Measurements from ENCODE around the gene GABRB1.
"Not testable (repeated sequence)": the region's sequence is repeated elsewhere in the genome, so short reads cannot be mapped to it uniquely, and the experiment has no call there.

DNA sequence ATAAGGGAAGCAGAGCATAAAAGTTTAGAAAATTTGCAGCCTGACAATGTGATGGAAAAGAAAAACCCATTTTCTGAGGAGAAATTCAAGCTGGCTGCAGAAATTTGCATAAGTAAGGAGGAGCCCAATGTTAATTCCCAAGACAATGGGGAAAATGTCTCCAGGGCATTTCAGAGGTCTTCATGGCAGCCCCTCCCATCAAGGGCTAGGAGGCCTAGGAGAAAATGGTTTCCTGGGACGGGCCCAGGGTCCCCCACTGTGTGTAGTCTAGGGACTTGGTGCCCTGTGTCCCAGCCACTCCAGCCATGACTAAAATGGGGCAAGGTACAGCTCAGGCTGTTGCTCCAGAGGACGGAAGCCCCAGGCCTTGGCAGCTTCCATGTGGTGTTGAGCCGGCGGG is 259.5 kb downstream of the GABRB1 start:
- TF ChIP-seq CTCF, POLR2AphosphoS5, POLR2A (IDR thresholded peaks at IDR 0.05): not testable (repeated sequence)
